B cell (primary cell): ENCODE results near the gene HOXC13. TPM values are rescaled to one million over a fixed set of nuclear protein-coding genes. Genes with fewer than 3 reads are reported as not detected.

Experiments used
- ATAC-seq: fragments of 200-7000 bp; cut with Tn5 transposase; one replicate; pipeline ENCODE4 v1.10.0; 2021; ENCODE audit warnings: low read depth, mild to moderate bottlenecking, moderate number of reproducible peaks, moderate library complexity
- CTCF ChIA-PET: fragments of 350-600 bp; sonication (Branson Sonifier 250); formaldehyde crosslinking; loops from one replicate; lab custom pipeline; 2021; ENCODE audit warnings: antibody characterized with exemption, inconsistent platforms; lab: Charles Lee
- POLR2A ChIA-PET: fragments of 350-600 bp; sonication (Branson Sonifier 250); formaldehyde crosslinking; loops from one replicate; lab custom pipeline; 2021; ENCODE audit warnings: antibody characterized with exemption; lab: Charles Lee
- DNase-seq: peaks from one replicate; pipeline ENCODE4 v3.0.0; 2013
- H2AFZ ChIP-seq: 2 replicates; pipeline ENCODE4 v1.6.1; 2012; ENCODE audit warnings: mild to moderate bottlenecking, low read depth, low read length; ENCODE audit not compliant: insufficient read depth, poor library complexity, severe bottlenecking
- H3K27ac ChIP-seq, 2 donors: 1 replicate in 1 of 2; 2 replicates in 1 of 2; pipeline ENCODE4 v1.5.1; 2012 to 2013; ENCODE audit warnings: low read length in 2 of 2, mild to moderate bottlenecking in 2 of 2, moderate library complexity in 1 of 2
- H3K27me3 ChIP-seq, 4 experiments: fragments of 200-600 bp in 1 of 4; sonication (generic) in 1 of 4; replicated peaks in 1 of 4; 1 replicate in 2 of 4; 2 replicates in 2 of 4; pipeline versions ENCODE4 v1.6.1 to v1.7.0; 2013 to 2016; ENCODE audit warnings: low read length in 3 of 4, mild to moderate bottlenecking in 2 of 4, mixed read lengths in 1 of 4, moderate library complexity in 1 of 4; ENCODE audit not compliant: insufficient read depth in 4 of 4, control insufficient read depth in 3 of 4; ENCODE audit errors: control extremely low read depth in 1 of 4
- H3K36me3 ChIP-seq, 2 experiments: replicated peaks in 1 of 2; 1 replicate in 1 of 2; 2 replicates in 1 of 2; pipeline versions ENCODE4 v1.6.1 to v1.7.1; 2013; ENCODE audit warnings: low read length in 1 of 2; ENCODE audit not compliant: insufficient read depth in 2 of 2, control insufficient read depth in 1 of 2; ENCODE audit errors: control extremely low read depth in 1 of 2, extremely low read depth in 1 of 2
- H3K4me1 ChIP-seq, 2 donors: fragments of 200-600 bp in 1 of 2; sonication (generic) in 1 of 2; 1 replicate in 1 of 2; 2 replicates in 1 of 2; pipeline versions ENCODE4 v1.5.1 to v1.6.1; 2013 to 2017; ENCODE audit warnings: low read length in 2 of 2; ENCODE audit not compliant: control insufficient read depth in 2 of 2, insufficient read depth in 2 of 2
- H3K4me2 ChIP-seq: replicated peaks from 2 replicates; pipeline ENCODE3; 2012; ENCODE audit warnings: mild to moderate bottlenecking, low read depth, low read length; ENCODE audit not compliant: poor library complexity, severe bottlenecking
- H3K4me3 ChIP-seq, 5 experiments: fragments of 200-600 bp in 1 of 5; sonication (generic) in 1 of 5; 1 replicate in 3 of 5; 2 replicates in 2 of 5; pipeline versions ENCODE4 v1.5.1 to v1.7.0; 2011 to 2016; ENCODE audit warnings: low read length in 4 of 5, mild to moderate bottlenecking in 4 of 5, low read depth in 2 of 5, control low read depth in 1 of 5, moderate library complexity in 1 of 5; ENCODE audit not compliant: insufficient read depth in 1 of 5; ENCODE audit errors: control extremely low read depth in 1 of 5, extremely low read depth in 1 of 5
- H3K79me2 ChIP-seq: fragments of 200-600 bp; sonication (generic); one replicate; pipeline ENCODE4 v1.6.0; 2016; ENCODE audit warnings: low read length; ENCODE audit not compliant: control insufficient read depth, insufficient read depth
- H3K9ac ChIP-seq: fragments of 200-600 bp; sonication (generic); 2 replicates; pipeline ENCODE4 v1.6.1; 2017; ENCODE audit warnings: mild to moderate bottlenecking, low read length, moderate library complexity
- H3K9me3 ChIP-seq, 3 donors: one replicate each; pipeline versions ENCODE4 v1.6.1 to v1.7.1; 2013; ENCODE audit warnings: low read length in 2 of 3; ENCODE audit not compliant: control insufficient read depth in 2 of 3, insufficient read depth in 1 of 3; ENCODE audit errors: control extremely low read depth in 1 of 3
- H4K20me1 ChIP-seq: 2 replicates; pipeline ENCODE4 v1.6.0; 2012; ENCODE audit warnings: mild to moderate bottlenecking, low read length; ENCODE audit not compliant: insufficient read depth, control insufficient read depth, poor library complexity, severe bottlenecking
- H3K27ac Mint-ChIP-seq: one replicate; pipeline ENCODE4 v1.8.0; 2021; ENCODE audit warnings: mixed read lengths
- H3K27me3 Mint-ChIP-seq: one replicate; pipeline ENCODE4 v1.8.0; 2021; ENCODE audit warnings: mixed read lengths
- H3K4me1 Mint-ChIP-seq: one replicate; pipeline ENCODE4 v1.8.0; 2021; ENCODE audit warnings: mixed read lengths
- H3K4me3 Mint-ChIP-seq: one replicate; pipeline ENCODE4 v1.8.0; 2021; ENCODE audit warnings: mixed read lengths
- H3K9me3 Mint-ChIP-seq: one replicate; pipeline ENCODE4 v1.8.0; 2022; ENCODE audit warnings: mixed read lengths; ENCODE audit not compliant: insufficient read depth
- EZH2 ChIP-seq: IDR thresholded peaks from 2 replicates; pipeline ENCODE4 v1.6.1; 2012; ENCODE audit warnings: borderline replicate concordance, low read depth, mild to moderate bottlenecking, moderate library complexity, low read length; ENCODE audit not compliant: insufficient read depth, poor library complexity, severe bottlenecking
- WGBS: methylation state at CpG from one replicate; pipeline ENCODE4 v1.1.5; 2013; ENCODE audit warnings: missing lambda C conversion rate; ENCODE audit not compliant: insufficient coverage; 5-methylcytosine and 5-hydroxymethylcytosine counted together
- intact Hi-C: fragments of 100-400 bp; cut with micrococcal nuclease; formaldehyde crosslinking; loops from one replicate; pipeline ENCODE4 v1.10.0; 2022
- polyA plus RNA-seq: library from polyadenylated mRNA; depleted of rRNA; stranded (reverse); fragments of >200 nt; gene quantifications from 2 replicates; pipeline ENCODE4 v1.2.3, GENCODE V29; 2012
- total RNA-seq, 2 donors: library from RNA; stranded (reverse); fragments of 120-200 nt in 1 of 2; gene quantifications; 1 replicate in 1 of 2; 2 replicates in 1 of 2; pipeline versions ENCODE4 v1.2.3 to v1.2.4, GENCODE V29; 2013 to 2022
- TF ChIP-seq, protein P1 (sequence below): fragments of 200-600 bp; IDR thresholded peaks from one replicate; pipeline ENCODE4 v1.8.0; 2022; ENCODE audit warnings: antibody characterized with exemption, mild to moderate bottlenecking

HOXC13 gene
- total and polyA plus RNA-seq, 2 donors (not counting 1 experiment from before 2014, with no cell fraction given): not detected

DNA sequence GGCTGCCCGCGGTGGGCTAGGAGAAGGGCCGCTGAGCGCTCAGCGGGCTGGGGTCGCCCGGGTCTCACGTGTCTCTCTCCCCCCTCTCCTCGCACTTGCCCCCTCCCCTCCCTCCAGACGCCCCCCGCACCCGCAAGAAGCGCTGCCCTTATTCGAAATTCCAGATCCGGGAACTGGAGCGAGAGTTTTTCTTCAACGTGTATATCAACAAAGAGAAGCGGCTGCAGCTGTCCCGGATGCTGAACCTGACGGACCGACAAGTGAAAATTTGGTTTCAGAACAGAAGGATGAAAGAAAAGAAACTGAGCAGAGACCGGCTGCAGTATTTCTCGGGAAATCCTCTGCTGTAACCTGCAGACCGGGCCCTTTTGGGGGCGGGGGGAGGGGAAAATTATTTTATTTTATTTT, 36.4 kb downstream of the HOXC13 start:
- Mint-ChIP-seq H3K9me3 (peaks cover 2% of the 10 kb centered on the region), H3K4me1 (peaks cover 21% of the 10 kb centered on the region), H3K4me3 (peak overlapping the region; percentile 74), H3K27ac (peak overlapping the region; percentile 26), H3K27me3 (peaks cover 85% of the 10 kb centered on the region)
- POLR2A ChIA-PET: interaction anchor here (0.6 kb wide), 1 partner anchor 179 kb away, joined by 3 read pairs; no protein-coding TSS in a partner anchor
- ATAC-seq (no peak), DNase-seq (peak; percentile 36)
- Histone ChIP-seq H3K4me2 (peak overlapping the region; percentile 79), H3K79me2 (no peaks in the 10 kb centered on the region), H4K20me1 (no peaks in the 10 kb centered on the region), H3K27me3 (peaks cover 0 to 98% (median 85%) of the 10 kb centered on the region in 4 experiments), H3K27ac (no peak overlapping the region), H3K9ac (peak overlapping the region; percentile 51), H3K4me3 (peak overlapping the region in 2 of 5 experiments; percentile 18 to 54), H3K36me3 (no peaks in the 10 kb centered on the region), H3K9me3 (peaks cover 0 to 74% (median 13%) of the 10 kb centered on the region in 3 donors), H3K4me1 (peaks cover 25 to 40% of the 10 kb centered on the region in 2 donors), H2AFZ (peak overlapping the region; percentile 47)
- CTCF ChIA-PET: interaction anchor here (0.7 kb wide), 1 partner anchor 89 kb away, joined by 4 read pairs; no protein-coding TSS in a partner anchor
- intact Hi-C loops: loop anchor here (2.0 to 5.0 kb wide), 2 partner anchors 22 to 37 kb away; no protein-coding TSS in a partner anchor
- TF ChIP-seq, protein P1, sequence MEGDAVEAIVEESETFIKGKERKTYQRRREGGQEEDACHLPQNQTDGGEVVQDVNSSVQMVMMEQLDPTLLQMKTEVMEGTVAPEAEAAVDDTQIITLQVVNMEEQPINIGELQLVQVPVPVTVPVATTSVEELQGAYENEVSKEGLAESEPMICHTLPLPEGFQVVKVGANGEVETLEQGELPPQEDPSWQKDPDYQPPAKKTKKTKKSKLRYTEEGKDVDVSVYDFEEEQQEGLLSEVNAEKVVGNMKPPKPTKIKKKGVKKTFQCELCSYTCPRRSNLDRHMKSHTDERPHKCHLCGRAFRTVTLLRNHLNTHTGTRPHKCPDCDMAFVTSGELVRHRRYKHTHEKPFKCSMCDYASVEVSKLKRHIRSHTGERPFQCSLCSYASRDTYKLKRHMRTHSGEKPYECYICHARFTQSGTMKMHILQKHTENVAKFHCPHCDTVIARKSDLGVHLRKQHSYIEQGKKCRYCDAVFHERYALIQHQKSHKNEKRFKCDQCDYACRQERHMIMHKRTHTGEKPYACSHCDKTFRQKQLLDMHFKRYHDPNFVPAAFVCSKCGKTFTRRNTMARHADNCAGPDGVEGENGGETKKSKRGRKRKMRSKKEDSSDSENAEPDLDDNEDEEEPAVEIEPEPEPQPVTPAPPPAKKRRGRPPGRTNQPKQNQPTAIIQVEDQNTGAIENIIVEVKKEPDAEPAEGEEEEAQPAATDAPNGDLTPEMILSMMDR: no peak
- no peak for TF ChIP-seq EZH2
- whole genome bisulfite sequencing: 9% methylated on average over 19 of the region's 25 CpGs

- POLR2A ChIA-PET: interaction anchor here (0.6 kb wide), 2 partner anchors 20 to 105 kb away, joined by 7 to 10 read pairs; no protein-coding TSS in a partner anchor
- H3K27ac Mint-ChIP-seq: peak overlapping the region; percentile 62
- Histone ChIP-seq H3K9ac (peak overlapping the region; percentile 51), H3K79me2 (no peaks in the 10 kb centered on the region), H4K20me1 (no peaks in the 10 kb centered on the region), H2AFZ (no peak overlapping the region), H3K4me1 (peaks cover 25 to 42% of the 10 kb centered on the region in 2 donors), H3K9me3 (peaks cover 0 to 73% (median 13%) of the 10 kb centered on the region in 3 donors), H3K27me3 (peaks cover 0 to 97% (median 85%) of the 10 kb centered on the region in 4 experiments), H3K27ac (no peak overlapping the region), H3K4me3 (no peak overlapping the region), H3K4me2 (peak overlapping the region; percentile 79), H3K36me3 (no peaks in the 10 kb centered on the region)
- peaks cover 85% of the 10 kb centered on the region for H3K27me3 Mint-ChIP-seq
- CTCF ChIA-PET: interaction anchor here (0.7 kb wide), 2 partner anchors 89 to 275 kb away, joined by 4 to 5 read pairs; no protein-coding TSS in a partner anchor
- peak; percentile 27 for DNase-seq
- peaks cover 21% of the 10 kb centered on the region for H3K4me1 Mint-ChIP-seq
- ATAC-seq: no peak
- WGBS: 9% methylated on average over 26 of the region's 31 CpGs
- H3K9me3 Mint-ChIP-seq: peaks cover 2% of the 10 kb centered on the region
- intact Hi-C loops: loop anchor here (2.0 to 5.0 kb wide), 2 partner anchors 23 to 37 kb away; no protein-coding TSS in a partner anchor
- no peak for TF ChIP-seq EZH2
- TF ChIP-seq, protein P1: no peak
- peak overlapping the region; percentile 74 for H3K4me3 Mint-ChIP-seq
Measured at GRCh38 chr12:53975479-53976152, 37.0 kb downstream of the HOXC13 start.
